GM21367 (cell line): ENCODE measurements around the gene LDHAL6A.
"Not testable (repeated sequence)": the region's sequence is repeated elsewhere in the genome, so short reads cannot be mapped to it uniquely, and the experiment has no call there.

ENCODE experiments used
- ATAC-seq: cut with Tn5 transposase; IDR thresholded peaks from one replicate; pipeline ENCODE4 v1.9.1; 2021; ENCODE audit not compliant: unreplicated experiment

Gene LDHAL6A

GRCh38 chr11:18455686-18456372 lies at the start of gene LDHAL6A:
Gene LDHAL6A (plus strand): TSS chr11:18455856. CDS start chr11:18456681, 825 bp downstream.
- ATAC-seq = no peak

- ATAC-seq = not testable (repeated sequence)
Observed at GRCh38 chr11:18407400-18407799, 48.3 kb upstream of the LDHAL6A start.

GRCh38 chr11:18408558-18409291 lies 46.9 kb upstream of the LDHAL6A start:
- no peak for ATAC-seq

- no peak for ATAC-seq
Observed at GRCh38 chr11:18416459-18416858, 39.2 kb upstream of the LDHAL6A start.

GRCh38 chr11:18419040-18419439 lies 36.6 kb upstream of the LDHAL6A start:
- ATAC-seq = no peak

- no peak for ATAC-seq
Observed at GRCh38 chr11:18420067-18420466, 35.6 kb upstream of the LDHAL6A start.

- ATAC-seq = no peak
Observed at GRCh38 chr11:18427240-18427639, 28.4 kb upstream of the LDHAL6A start.

- no peak for ATAC-seq
Observed at GRCh38 chr11:18429332-18429731, 26.3 kb upstream of the LDHAL6A start.

- ATAC-seq = no peak
Observed at GRCh38 chr11:18438691-18439090, 17.0 kb upstream of the LDHAL6A start.

GRCh38 chr11:18449251-18449650 lies 6.4 kb upstream of the LDHAL6A start:
- ATAC-seq = no peak

- no peak for ATAC-seq
Observed at GRCh38 chr11:18452927-18453326, 2.7 kb upstream of the LDHAL6A start.

GRCh38 chr11:18457450-18457849 lies 1.8 kb downstream of the LDHAL6A start:
- ATAC-seq = no peak

GRCh38 chr11:18459634-18460033 lies 4.0 kb downstream of the LDHAL6A start:
- no peak for ATAC-seq

- ATAC-seq = no peak
Observed at GRCh38 chr11:18461909-18462308, 6.3 kb downstream of the LDHAL6A start.

- no peak for ATAC-seq
Observed at GRCh38 chr11:18463439-18463838, 7.8 kb downstream of the LDHAL6A start.

- ATAC-seq = no peak
Observed at GRCh38 chr11:18466402-18466801, 10.7 kb downstream of the LDHAL6A start.

- no peak for ATAC-seq
Observed at GRCh38 chr11:18468059-18468458, 12.4 kb downstream of the LDHAL6A start.

GRCh38 chr11:18468961-18469360 lies 13.3 kb downstream of the LDHAL6A start:
- no peak for ATAC-seq

GRCh38 chr11:18471995-18472394 lies 16.3 kb downstream of the LDHAL6A start:
- no peak for ATAC-seq

GRCh38 chr11:18472587-18472986 lies 16.9 kb downstream of the LDHAL6A start:
- ATAC-seq = no peak

- ATAC-seq = no peak
Observed at GRCh38 chr11:18479063-18479462, 23.4 kb downstream of the LDHAL6A start.

- ATAC-seq = no peak
Observed at GRCh38 chr11:18485913-18486528, 30.4 kb downstream of the LDHAL6A start.
